HCT116 (cell line): ENCODE results near the gene SLC10A7. TPM values are rescaled to one million over a fixed set of nuclear protein-coding genes. Genes with fewer than 3 reads are reported as not detected.

Experiments used
- ATAC-seq: fragments of 200-7000 bp; cut with Tn5 transposase; 2 replicates; pipeline ENCODE4 v1.9.1; 2020; ENCODE audit warnings: mild to moderate bottlenecking, moderate library complexity
- BruUV-seq: library from RNA; stranded (reverse); fragments of 400-500 nt; replicated peaks from 2 replicates; lab custom pipeline; 2021; lab: Mats Ljungman, UMichigan
- CTCF ChIA-PET: fragments of 300-600 bp; sonication (Branson Sonifier 250); formaldehyde crosslinking; loops from one replicate; lab custom pipeline; 2021; ENCODE audit warnings: antibody characterized with exemption; lab: Charles Lee
- POLR2A ChIA-PET: fragments of 300-600, 350-600 bp; sonication (Branson Sonifier 250); formaldehyde crosslinking; loops from one replicate; lab custom pipeline; 2021; ENCODE audit warnings: antibody characterized with exemption; lab: Charles Lee
- RAD21 ChIA-PET, 2 experiments: fragments of 300-600 bp; sonication (Branson Sonifier 250); formaldehyde crosslinking; loops; one replicate each; lab custom pipeline; 2023; ENCODE audit warnings: low total read pairs in 2 of 2; ENCODE audit not compliant: uncharacterized antibody in 2 of 2, unreplicated experiment in 2 of 2, low non-redundant PET in 1 of 2; lab: Charles Lee
- DNase-seq: peaks from one replicate; pipeline ENCODE4 v3.0.0-alpha.2; 2010; ENCODE audit warnings: low read depth, low spot score
- H2AFZ ChIP-seq: fragments of 200-600 bp; shearing (Covaris generic), sonication (generic); 2 replicates; pipeline ENCODE4 v1.6.1; 2017; ENCODE audit warnings: low read depth, mixed run types, mixed read lengths, antibody characterized with exemption, low read length; ENCODE audit not compliant: poor library complexity, severe bottlenecking
- H3K27ac ChIP-seq: 2 replicates; pipeline ENCODE4 v1.5.1; 2012; ENCODE audit warnings: low read depth, low read length
- H3K27me3 ChIP-seq: fragments of 200-600 bp; sonication (generic); 2 replicates; pipeline ENCODE4 v1.6.1; 2016; ENCODE audit warnings: mixed run types, low read length, mixed read lengths; ENCODE audit not compliant: insufficient read depth
- H3K36me3 ChIP-seq, 2 experiments: fragments of 200-500 bp in 1 of 2; fragments of 200-600 bp in 1 of 2; sonication (Bioruptor generic) in 1 of 2; sonication (generic) in 1 of 2; 2 replicates each; pipeline versions ENCODE4 v1.5.1 to v1.6.1; 2014 to 2016; ENCODE audit warnings: low read length in 2 of 2, inconsistent platforms in 1 of 2, mixed read lengths in 1 of 2, mixed run types in 1 of 2; ENCODE audit not compliant: insufficient read depth in 2 of 2, control insufficient read depth in 1 of 2
- H3K4me1 ChIP-seq, 2 experiments: fragments of 200-600 bp in 1 of 2; sonication (generic) in 1 of 2; 2 replicates each; pipeline versions ENCODE4 v1.5.1 to v1.6.1; 2012 to 2017; ENCODE audit warnings: low read length in 2 of 2, inconsistent platforms in 1 of 2, mild to moderate bottlenecking in 1 of 2, mixed read lengths in 1 of 2, mixed run types in 1 of 2, moderate library complexity in 1 of 2; ENCODE audit not compliant: insufficient read depth in 2 of 2, control insufficient read depth in 1 of 2
- H3K4me2 ChIP-seq: fragments of 200-600 bp; sonication (generic); 2 replicates; pipeline ENCODE4 v1.6.1; 2017; ENCODE audit warnings: mixed run types, low read length, mixed read lengths
- H3K4me3 ChIP-seq, 2 experiments: fragments of 200-600 bp in 1 of 2; sonication (generic) in 1 of 2; replicated peaks in 1 of 2; 2 replicates each; pipeline ENCODE4 v1.5.1; 2011 to 2016; ENCODE audit warnings: low read length in 2 of 2, control low read depth in 1 of 2, low read depth in 1 of 2, mild to moderate bottlenecking in 1 of 2, mixed read lengths in 1 of 2, mixed run types in 1 of 2
- H3K79me2 ChIP-seq: fragments of 200-600 bp; sonication (generic); 2 replicates; pipeline ENCODE4 v1.6.1; 2017; ENCODE audit warnings: mild to moderate bottlenecking, mixed run types, low read length, moderate library complexity, mixed read lengths; ENCODE audit not compliant: insufficient read depth
- H3K9ac ChIP-seq: fragments of 200-600 bp; sonication (generic); 2 replicates; pipeline ENCODE4 v1.6.1; 2016; ENCODE audit warnings: low read length, mixed read lengths
- H3K9me2 ChIP-seq: fragments of 200-600 bp; sonication (generic), shearing (Covaris generic); 2 replicates; pipeline ENCODE4 v1.6.1; 2017; ENCODE audit warnings: mixed run types, mild to moderate bottlenecking, moderate library complexity; ENCODE audit not compliant: insufficient read depth
- H3K9me3 ChIP-seq, 2 experiments: fragments of 200-500 bp in 1 of 2; fragments of 200-600 bp in 1 of 2; sonication (Bioruptor generic) in 1 of 2; sonication (generic) in 1 of 2; 2 replicates each; pipeline ENCODE4 v1.6.1; 2014 to 2017; ENCODE audit warnings: low read length in 2 of 2, mixed read lengths in 2 of 2, inconsistent platforms in 1 of 2, low read depth in 1 of 2, mild to moderate bottlenecking in 1 of 2, mixed run types in 1 of 2, moderate library complexity in 1 of 2; ENCODE audit not compliant: control insufficient read depth in 1 of 2, insufficient read depth in 1 of 2
- H4K20me1 ChIP-seq: fragments of 200-600 bp; sonication (generic), shearing (Covaris generic); 2 replicates; pipeline ENCODE4 v1.6.1; 2017; ENCODE audit warnings: mixed run types, mild to moderate bottlenecking, moderate library complexity; ENCODE audit not compliant: insufficient read depth
- CEBPB ChIP-seq: IDR thresholded peaks from 2 replicates; pipeline ENCODE4 v1.6.1; 2012; ENCODE audit warnings: low read depth
- EGR1 ChIP-seq: IDR thresholded peaks from 2 replicates; pipeline ENCODE4 v1.6.1; 2012; ENCODE audit warnings: low read depth
- ELF1 ChIP-seq: IDR thresholded peaks from 2 replicates; pipeline ENCODE4 v1.6.1; 2012; ENCODE audit warnings: low read depth, borderline replicate concordance
- EZH2 ChIP-seq: fragments of 200-600 bp; sonication (generic); IDR thresholded peaks from 2 replicates; pipeline ENCODE4 v1.6.1; 2017; ENCODE audit warnings: antibody characterized with exemption, mixed run types
- EZH2phosphoT487 ChIP-seq: fragments of 200-600 bp; IDR thresholded peaks from 2 replicates; pipeline ENCODE4 v1.6.1; 2018; ENCODE audit warnings: antibody characterized with exemption, borderline replicate concordance
- FOSL1 ChIP-seq: IDR thresholded peaks from 2 replicates; pipeline ENCODE4 v1.6.1; 2012; ENCODE audit warnings: low read depth
- JUND ChIP-seq: IDR thresholded peaks from 2 replicates; pipeline ENCODE4 v1.6.1; 2012
- POLR2A ChIP-seq: IDR thresholded peaks from 2 replicates; pipeline ENCODE4 v1.7.0; 2011; ENCODE audit warnings: borderline replicate concordance; ENCODE audit not compliant: insufficient read depth, insufficient read length; ENCODE audit errors: extremely low read depth
- POLR2AphosphoS5 ChIP-seq: IDR thresholded peaks from 2 replicates; pipeline ENCODE4 v1.6.1; 2011; ENCODE audit warnings: mild to moderate bottlenecking, low read depth, low read length, moderate library complexity
- RAD21 ChIP-seq: IDR thresholded peaks from 2 replicates; pipeline ENCODE4 v1.6.1; 2012; ENCODE audit warnings: low read depth, mild to moderate bottlenecking
- SIN3A ChIP-seq: IDR thresholded peaks from 2 replicates; pipeline ENCODE4 v1.6.1; 2012; ENCODE audit warnings: low read depth
- SRF ChIP-seq: IDR thresholded peaks from 2 replicates; pipeline ENCODE4 v1.6.1; 2012; ENCODE audit warnings: low read depth
- TCF7L2 ChIP-seq: IDR thresholded peaks from 2 replicates; pipeline ENCODE4 v1.7.0; 2011; ENCODE audit warnings: borderline replicate concordance, inconsistent platforms; ENCODE audit not compliant: insufficient read depth, insufficient read length; ENCODE audit errors: extremely low read depth
- ZFX ChIP-seq: fragments of 450-650 bp; IDR thresholded peaks from 2 replicates; pipeline ENCODE4 v1.6.1; 2017
- ZNF274 ChIP-seq: fragments of 200-500 bp; sonication (Bioruptor generic); IDR thresholded peaks from 2 replicates; pipeline ENCODE4 v1.6.1; 2014; ENCODE audit warnings: mild to moderate bottlenecking, low read depth, low read length, inconsistent platforms
- intact Hi-C: fragments of 100-400 bp; cut with micrococcal nuclease; formaldehyde crosslinking; loops from 2 replicates; pipeline ENCODE4 v1.10.0; 2022
- total RNA-seq: library from RNA; stranded (reverse); gene quantifications from one replicate; pipeline ENCODE4 v1.2.1, GENCODE V29; 2021; ENCODE audit not compliant: unreplicated experiment
- TF ChIP-seq, protein P1 (sequence below): IDR thresholded peaks from 2 replicates; pipeline ENCODE4 v1.6.1; 2012
- TF ChIP-seq, protein P2 (sequence below): IDR thresholded peaks from 2 replicates; pipeline ENCODE4 v1.6.1; 2012; ENCODE audit warnings: low read depth
- TF ChIP-seq, protein P3 (sequence below): IDR thresholded peaks from 2 replicates; pipeline ENCODE4 v1.6.1; 2012

The SLC10A7 gene
- total RNA-seq, 1 experiment from 2014 or later: 5.5 TPM

- no peak overlapping the region for H3K4me2 ChIP-seq
- ChIA-PET CTCF (no interaction called here), POLR2A (no interaction called here), RAD21 (no interaction called here)
- no peak overlapping the region for H2AFZ ChIP-seq
- H3K27me3 ChIP-seq: no peaks in the 10 kb centered on the region
- no peak for TF ChIP-seq EGR1
- no peak for TF ChIP-seq CEBPB
- no peak for TF ChIP-seq POLR2A
- no peak for TF ChIP-seq JUND
- no peak for TF ChIP-seq SIN3A
- no peak for TF ChIP-seq EZH2
- TF ChIP-seq POLR2AphosphoS5: no peak
- no peak for TF ChIP-seq ZFX
- no peak for TF ChIP-seq ZNF274
- TF ChIP-seq FOSL1: no peak
- TF ChIP-seq, protein P1, sequence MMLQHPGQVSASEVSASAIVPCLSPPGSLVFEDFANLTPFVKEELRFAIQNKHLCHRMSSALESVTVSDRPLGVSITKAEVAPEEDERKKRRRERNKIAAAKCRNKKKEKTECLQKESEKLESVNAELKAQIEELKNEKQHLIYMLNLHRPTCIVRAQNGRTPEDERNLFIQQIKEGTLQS: no peak
- H3K79me2 ChIP-seq: no peaks in the 10 kb centered on the region
- DNase-seq: no peak
- H3K9ac ChIP-seq: no peak overlapping the region
- H3K27ac ChIP-seq: no peak overlapping the region
- BruUV-seq: no TSS peak
- no peak for ATAC-seq
- no peaks in the 10 kb centered on the region for H3K36me3 ChIP-seq
- H3K9me3 ChIP-seq: no peaks in the 10 kb centered on the region
- H4K20me1 ChIP-seq: no peaks in the 10 kb centered on the region
- no peaks in the 10 kb centered on the region for H3K4me1 ChIP-seq
- H3K9me2 ChIP-seq: no peaks in the 10 kb centered on the region
- H3K4me3 ChIP-seq: no peak overlapping the region
- intact Hi-C loops: no loop called here
These were observed 152.3 kb downstream of the SLC10A7 start for GRCh38 chr4:146369446-146369845.

DNA sequence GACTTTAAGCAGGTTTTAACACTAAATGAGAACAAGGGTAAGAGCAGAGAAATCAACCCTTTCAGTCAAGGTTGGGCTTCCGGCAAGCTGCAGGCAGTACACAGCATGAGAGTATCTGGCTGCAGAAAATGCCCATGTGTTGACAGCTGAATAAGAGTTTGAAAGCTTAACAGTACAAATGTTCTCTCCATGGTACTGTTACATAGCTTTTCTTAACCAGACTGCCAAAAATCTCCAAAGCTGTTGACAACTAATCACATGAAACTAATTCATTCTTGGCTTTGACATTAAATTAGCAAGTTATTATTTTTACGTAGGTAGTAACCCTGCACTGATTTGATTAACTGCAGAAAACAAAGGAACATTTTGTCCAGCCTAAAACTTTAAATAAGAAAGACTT lies 153.5 kb downstream of the SLC10A7 start:
- ATAC-seq (no peak), DNase-seq (no peak)
- Histone ChIP-seq H3K27me3 (no peaks in the 10 kb centered on the region), H3K9ac (no peak overlapping the region), H3K9me2 (no peaks in the 10 kb centered on the region), H3K4me1 (no peaks in the 10 kb centered on the region), H3K4me2 (no peak overlapping the region), H4K20me1 (no peaks in the 10 kb centered on the region), H3K4me3 (no peak overlapping the region), H2AFZ (no peak overlapping the region), H3K9me3 (no peaks in the 10 kb centered on the region), H3K27ac (no peak overlapping the region), H3K36me3 (no peaks in the 10 kb centered on the region), H3K79me2 (no peaks in the 10 kb centered on the region)
- ChIA-PET RAD21 (no interaction called here), POLR2A (no interaction called here), CTCF (no interaction called here)
- BruUV-seq: no TSS peak
- intact Hi-C loops: no loop called here
- no peak for TF ChIP-seq EZH2phosphoT487
- TF ChIP-seq, protein P2, sequence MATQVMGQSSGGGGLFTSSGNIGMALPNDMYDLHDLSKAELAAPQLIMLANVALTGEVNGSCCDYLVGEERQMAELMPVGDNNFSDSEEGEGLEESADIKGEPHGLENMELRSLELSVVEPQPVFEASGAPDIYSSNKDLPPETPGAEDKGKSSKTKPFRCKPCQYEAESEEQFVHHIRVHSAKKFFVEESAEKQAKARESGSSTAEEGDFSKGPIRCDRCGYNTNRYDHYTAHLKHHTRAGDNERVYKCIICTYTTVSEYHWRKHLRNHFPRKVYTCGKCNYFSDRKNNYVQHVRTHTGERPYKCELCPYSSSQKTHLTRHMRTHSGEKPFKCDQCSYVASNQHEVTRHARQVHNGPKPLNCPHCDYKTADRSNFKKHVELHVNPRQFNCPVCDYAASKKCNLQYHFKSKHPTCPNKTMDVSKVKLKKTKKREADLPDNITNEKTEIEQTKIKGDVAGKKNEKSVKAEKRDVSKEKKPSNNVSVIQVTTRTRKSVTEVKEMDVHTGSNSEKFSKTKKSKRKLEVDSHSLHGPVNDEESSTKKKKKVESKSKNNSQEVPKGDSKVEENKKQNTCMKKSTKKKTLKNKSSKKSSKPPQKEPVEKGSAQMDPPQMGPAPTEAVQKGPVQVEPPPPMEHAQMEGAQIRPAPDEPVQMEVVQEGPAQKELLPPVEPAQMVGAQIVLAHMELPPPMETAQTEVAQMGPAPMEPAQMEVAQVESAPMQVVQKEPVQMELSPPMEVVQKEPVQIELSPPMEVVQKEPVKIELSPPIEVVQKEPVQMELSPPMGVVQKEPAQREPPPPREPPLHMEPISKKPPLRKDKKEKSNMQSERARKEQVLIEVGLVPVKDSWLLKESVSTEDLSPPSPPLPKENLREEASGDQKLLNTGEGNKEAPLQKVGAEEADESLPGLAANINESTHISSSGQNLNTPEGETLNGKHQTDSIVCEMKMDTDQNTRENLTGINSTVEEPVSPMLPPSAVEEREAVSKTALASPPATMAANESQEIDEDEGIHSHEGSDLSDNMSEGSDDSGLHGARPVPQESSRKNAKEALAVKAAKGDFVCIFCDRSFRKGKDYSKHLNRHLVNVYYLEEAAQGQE: no peak
- no peak for TF ChIP-seq EGR1
- no peak for TF ChIP-seq EZH2
- TF ChIP-seq TCF7L2: no peak
- TF ChIP-seq JUND: no peak
- TF ChIP-seq RAD21: no peak
- TF ChIP-seq SRF: no peak
- no peak for TF ChIP-seq ELF1
- TF ChIP-seq, protein P3, sequence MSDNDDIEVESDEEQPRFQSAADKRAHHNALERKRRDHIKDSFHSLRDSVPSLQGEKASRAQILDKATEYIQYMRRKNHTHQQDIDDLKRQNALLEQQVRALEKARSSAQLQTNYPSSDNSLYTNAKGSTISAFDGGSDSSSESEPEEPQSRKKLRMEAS: no peak
- no peak for TF ChIP-seq POLR2A
